HCT116 (cell line): ENCODE measurements around the gene CD27. TPM values are rescaled to one million over a fixed set of nuclear protein-coding genes. Genes with fewer than 3 reads are reported as not detected.
"Not testable (repeated sequence)": the region's sequence is repeated elsewhere in the genome, so short reads cannot be mapped to it uniquely, and the experiment has no call there.

Source experiments
- ATAC-seq: fragments of 200-7000 bp; cut with Tn5 transposase; 2 replicates; pipeline ENCODE4 v1.9.1; 2020; ENCODE audit warnings: mild to moderate bottlenecking, moderate library complexity
- BruUV-seq: library from RNA; stranded (reverse); fragments of 400-500 nt; replicated peaks from 2 replicates; lab custom pipeline; 2021; lab: Mats Ljungman, UMichigan
- CTCF ChIA-PET: fragments of 300-600 bp; sonication (Branson Sonifier 250); formaldehyde crosslinking; loops from one replicate; lab custom pipeline; 2021; ENCODE audit warnings: antibody characterized with exemption; lab: Charles Lee
- POLR2A ChIA-PET: fragments of 300-600, 350-600 bp; sonication (Branson Sonifier 250); formaldehyde crosslinking; loops from one replicate; lab custom pipeline; 2021; ENCODE audit warnings: antibody characterized with exemption; lab: Charles Lee
- RAD21 ChIA-PET, 2 experiments: fragments of 300-600 bp; sonication (Branson Sonifier 250); formaldehyde crosslinking; loops; one replicate each; lab custom pipeline; 2023; ENCODE audit warnings: low total read pairs in 2 of 2; ENCODE audit not compliant: uncharacterized antibody in 2 of 2, unreplicated experiment in 2 of 2, low non-redundant PET in 1 of 2; lab: Charles Lee
- DNase-seq: peaks from one replicate; pipeline ENCODE4 v3.0.0-alpha.2; 2010; ENCODE audit warnings: low read depth, low spot score
- H2AFZ ChIP-seq: fragments of 200-600 bp; shearing (Covaris generic), sonication (generic); 2 replicates; pipeline ENCODE4 v1.6.1; 2017; ENCODE audit warnings: low read depth, mixed run types, mixed read lengths, antibody characterized with exemption, low read length; ENCODE audit not compliant: poor library complexity, severe bottlenecking
- H3K27ac ChIP-seq: 2 replicates; pipeline ENCODE4 v1.5.1; 2012; ENCODE audit warnings: low read depth, low read length
- H3K27me3 ChIP-seq: fragments of 200-600 bp; sonication (generic); 2 replicates; pipeline ENCODE4 v1.6.1; 2016; ENCODE audit warnings: mixed run types, low read length, mixed read lengths; ENCODE audit not compliant: insufficient read depth
- H3K36me3 ChIP-seq, 2 experiments: fragments of 200-500 bp in 1 of 2; fragments of 200-600 bp in 1 of 2; sonication (Bioruptor generic) in 1 of 2; sonication (generic) in 1 of 2; 2 replicates each; pipeline versions ENCODE4 v1.5.1 to v1.6.1; 2014 to 2016; ENCODE audit warnings: low read length in 2 of 2, inconsistent platforms in 1 of 2, mixed read lengths in 1 of 2, mixed run types in 1 of 2; ENCODE audit not compliant: insufficient read depth in 2 of 2, control insufficient read depth in 1 of 2
- H3K4me1 ChIP-seq, 2 experiments: fragments of 200-600 bp in 1 of 2; sonication (generic) in 1 of 2; 2 replicates each; pipeline versions ENCODE4 v1.5.1 to v1.6.1; 2012 to 2017; ENCODE audit warnings: low read length in 2 of 2, inconsistent platforms in 1 of 2, mild to moderate bottlenecking in 1 of 2, mixed read lengths in 1 of 2, mixed run types in 1 of 2, moderate library complexity in 1 of 2; ENCODE audit not compliant: insufficient read depth in 2 of 2, control insufficient read depth in 1 of 2
- H3K4me2 ChIP-seq: fragments of 200-600 bp; sonication (generic); 2 replicates; pipeline ENCODE4 v1.6.1; 2017; ENCODE audit warnings: mixed run types, low read length, mixed read lengths
- H3K4me3 ChIP-seq, 2 experiments: fragments of 200-600 bp in 1 of 2; sonication (generic) in 1 of 2; replicated peaks in 1 of 2; 2 replicates each; pipeline ENCODE4 v1.5.1; 2011 to 2016; ENCODE audit warnings: low read length in 2 of 2, control low read depth in 1 of 2, low read depth in 1 of 2, mild to moderate bottlenecking in 1 of 2, mixed read lengths in 1 of 2, mixed run types in 1 of 2
- H3K79me2 ChIP-seq: fragments of 200-600 bp; sonication (generic); 2 replicates; pipeline ENCODE4 v1.6.1; 2017; ENCODE audit warnings: mild to moderate bottlenecking, mixed run types, low read length, moderate library complexity, mixed read lengths; ENCODE audit not compliant: insufficient read depth
- H3K9ac ChIP-seq: fragments of 200-600 bp; sonication (generic); 2 replicates; pipeline ENCODE4 v1.6.1; 2016; ENCODE audit warnings: low read length, mixed read lengths
- H3K9me2 ChIP-seq: fragments of 200-600 bp; sonication (generic), shearing (Covaris generic); 2 replicates; pipeline ENCODE4 v1.6.1; 2017; ENCODE audit warnings: mixed run types, mild to moderate bottlenecking, moderate library complexity; ENCODE audit not compliant: insufficient read depth
- H3K9me3 ChIP-seq, 2 experiments: fragments of 200-500 bp in 1 of 2; fragments of 200-600 bp in 1 of 2; sonication (Bioruptor generic) in 1 of 2; sonication (generic) in 1 of 2; 2 replicates each; pipeline ENCODE4 v1.6.1; 2014 to 2017; ENCODE audit warnings: low read length in 2 of 2, mixed read lengths in 2 of 2, inconsistent platforms in 1 of 2, low read depth in 1 of 2, mild to moderate bottlenecking in 1 of 2, mixed run types in 1 of 2, moderate library complexity in 1 of 2; ENCODE audit not compliant: control insufficient read depth in 1 of 2, insufficient read depth in 1 of 2
- H4K20me1 ChIP-seq: fragments of 200-600 bp; sonication (generic), shearing (Covaris generic); 2 replicates; pipeline ENCODE4 v1.6.1; 2017; ENCODE audit warnings: mixed run types, mild to moderate bottlenecking, moderate library complexity; ENCODE audit not compliant: insufficient read depth
- CBX3 ChIP-seq: IDR thresholded peaks from 2 replicates; pipeline ENCODE4 v1.6.1; 2012; ENCODE audit warnings: low read depth
- EGR1 ChIP-seq: IDR thresholded peaks from 2 replicates; pipeline ENCODE4 v1.6.1; 2012; ENCODE audit warnings: low read depth
- ELF1 ChIP-seq: IDR thresholded peaks from 2 replicates; pipeline ENCODE4 v1.6.1; 2012; ENCODE audit warnings: low read depth, borderline replicate concordance
- EZH2 ChIP-seq: fragments of 200-600 bp; sonication (generic); IDR thresholded peaks from 2 replicates; pipeline ENCODE4 v1.6.1; 2017; ENCODE audit warnings: antibody characterized with exemption, mixed run types
- EZH2phosphoT487 ChIP-seq: fragments of 200-600 bp; IDR thresholded peaks from 2 replicates; pipeline ENCODE4 v1.6.1; 2018; ENCODE audit warnings: antibody characterized with exemption, borderline replicate concordance
- RAD21 ChIP-seq: IDR thresholded peaks from 2 replicates; pipeline ENCODE4 v1.6.1; 2012; ENCODE audit warnings: low read depth, mild to moderate bottlenecking
- REST ChIP-seq: IDR thresholded peaks from 2 replicates; pipeline ENCODE4 v1.6.1; 2012; ENCODE audit warnings: low read depth
- SP1 ChIP-seq: IDR thresholded peaks from 2 replicates; pipeline ENCODE4 v1.6.1; 2012; ENCODE audit warnings: low read depth
- TCF7L2 ChIP-seq: IDR thresholded peaks from 2 replicates; pipeline ENCODE4 v1.7.0; 2011; ENCODE audit warnings: borderline replicate concordance, inconsistent platforms; ENCODE audit not compliant: insufficient read depth, insufficient read length; ENCODE audit errors: extremely low read depth
- YY1 ChIP-seq: IDR thresholded peaks from 2 replicates; pipeline ENCODE4 v1.6.1; 2011; ENCODE audit warnings: low read length, low read depth, moderate library complexity, mild to moderate bottlenecking; ENCODE audit not compliant: insufficient replicate concordance; ENCODE audit errors: extremely low read depth
- ZNF274 ChIP-seq: fragments of 200-500 bp; sonication (Bioruptor generic); IDR thresholded peaks from 2 replicates; pipeline ENCODE4 v1.6.1; 2014; ENCODE audit warnings: mild to moderate bottlenecking, low read depth, low read length, inconsistent platforms
- intact Hi-C: fragments of 100-400 bp; cut with micrococcal nuclease; formaldehyde crosslinking; loops from 2 replicates; pipeline ENCODE4 v1.10.0; 2022
- total RNA-seq: library from RNA; stranded (reverse); gene quantifications from one replicate; pipeline ENCODE4 v1.2.1, GENCODE V29; 2021; ENCODE audit not compliant: unreplicated experiment
- TF ChIP-seq, protein P1 (sequence below): IDR thresholded peaks from 2 replicates; pipeline ENCODE4 v1.6.1; 2012

The CD27 gene
- total RNA-seq, 1 experiment from 2014 or later, result 0.25 TPM

DNA sequence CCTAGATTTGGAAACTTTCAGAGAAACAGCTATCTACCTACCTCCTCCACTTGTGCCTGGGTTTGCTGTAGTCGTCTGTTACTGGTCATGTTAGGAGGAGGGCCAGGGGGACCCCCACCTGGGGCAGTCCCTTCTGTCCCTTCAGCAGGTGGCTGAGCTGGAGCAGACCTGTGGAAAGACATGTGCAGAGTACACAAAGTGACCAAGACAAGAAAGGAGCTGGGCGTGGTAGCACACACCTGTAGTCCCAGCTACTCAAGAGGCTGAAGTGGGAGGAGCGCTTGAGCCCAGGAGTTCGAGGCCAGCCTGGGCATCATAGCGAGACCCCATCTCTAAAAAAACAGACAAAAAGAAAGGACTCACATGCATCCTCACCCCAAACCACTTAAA, 21.4 kb downstream of the CD27 start:
- POLR2A ChIA-PET, result interaction anchor here (1.1 to 1.5 kb wide), 2 partner anchors 68 to 140 kb away, joined by 3 to 7 read pairs; partner anchors contain the start of gene GAPDH
- BruUV-seq, result no TSS peak
- ATAC-seq (no peak), DNase-seq (no peak)
- Histone ChIP-seq H2AFZ (no peak overlapping the region), H3K4me2 (no peak overlapping the region), H3K9ac (no peak overlapping the region), H3K36me3 (peaks cover 14 to 31% of the 10 kb centered on the region in 2 experiments; a peak in 3 of 4 replicates), H3K4me3 (no peak overlapping the region), H3K79me2 (no peaks in the 10 kb centered on the region; the same call in 1 of the 2 replicates), H3K9me2 (no peaks in the 10 kb centered on the region), H3K27me3 (no peaks in the 10 kb centered on the region), H4K20me1 (no peaks in the 10 kb centered on the region), H3K27ac (no peak overlapping the region), H3K4me1 (peaks cover 8 to 17% of the 10 kb centered on the region in 2 experiments), H3K9me3 (no peaks in the 10 kb centered on the region)
- RAD21 ChIA-PET, result interaction anchor here (1.1 to 1.7 kb wide), 5 partner anchors 44 to 478 kb away, joined by 3 to 5 read pairs (median 5); no protein-coding TSS in a partner anchor
- intact Hi-C loops, result loop anchor here (5.0 kb wide), 1 partner anchor 129 kb away; no protein-coding TSS in a partner anchor
- CTCF ChIA-PET, result interaction anchor here (0.8 to 2.1 kb wide), 16 partner anchors 42 to 399 kb away, joined by 3 to 46 read pairs (median 5); partner anchors contain the start of gene TNFRSF1A
- TF ChIP-seq EZH2phosphoT487, result no peak
- TF ChIP-seq, protein P1, sequence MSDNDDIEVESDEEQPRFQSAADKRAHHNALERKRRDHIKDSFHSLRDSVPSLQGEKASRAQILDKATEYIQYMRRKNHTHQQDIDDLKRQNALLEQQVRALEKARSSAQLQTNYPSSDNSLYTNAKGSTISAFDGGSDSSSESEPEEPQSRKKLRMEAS, result no peak
- TF ChIP-seq REST, result no peak
- TF ChIP-seq SP1, result no peak
- TF ChIP-seq RAD21, result no peak
- no peak for TF ChIP-seq ZNF274
- no peak for TF ChIP-seq EZH2
- TF ChIP-seq TCF7L2, result no peak
- TF ChIP-seq ELF1, result no peak
- TF ChIP-seq YY1, result no peak
- no peak for TF ChIP-seq EGR1
- TF ChIP-seq CBX3, result no peak

DNA sequence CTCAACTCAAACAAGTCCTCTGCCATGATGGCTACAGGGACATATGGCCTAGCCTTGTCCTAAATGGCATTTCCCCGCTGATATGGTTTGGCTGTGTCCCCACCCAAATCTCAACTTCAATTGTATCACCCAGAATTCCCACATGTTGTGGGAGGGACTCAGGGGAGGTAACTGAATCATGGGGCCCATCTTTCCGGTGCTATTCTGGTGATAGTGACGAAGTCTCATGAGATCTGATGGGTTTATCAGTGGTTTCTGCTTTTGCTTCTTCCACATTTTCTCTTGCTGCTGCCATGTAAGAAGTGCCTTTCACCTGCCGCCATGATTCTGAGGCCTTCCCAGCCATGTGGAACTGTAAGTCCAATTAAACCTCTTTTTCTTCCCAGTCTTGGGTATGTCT, 22.0 kb downstream of the CD27 start:
- RAD21 ChIA-PET, DNase-seq, POLR2A ChIA-PET, H3K79me2 ChIP-seq, H3K4me3 ChIP-seq, H3K9me3 ChIP-seq, H3K9ac ChIP-seq, H3K27ac ChIP-seq, H3K9me2 ChIP-seq, H3K27me3 ChIP-seq, H3K4me2 ChIP-seq, BruUV-seq, ATAC-seq, H4K20me1 ChIP-seq, H2AFZ ChIP-seq: not testable (repeated sequence)
- Histone ChIP-seq H3K4me1 (peaks cover 11 to 23% of the 10 kb centered on the region in 2 experiments), H3K36me3 (peaks cover 14 to 30% of the 10 kb centered on the region in 2 experiments; a peak in 3 of 4 replicates)
- intact Hi-C loops, result loop anchor here (5.0 kb wide), 1 partner anchor 129 kb away; no protein-coding TSS in a partner anchor
- CTCF ChIA-PET, result interaction anchor here (1.8 to 2.1 kb wide), 3 partner anchors 111 to 144 kb away, joined by 4 to 22 read pairs (median 6); no protein-coding TSS in a partner anchor
